Psoas muscle (tissue), 8 donors: ENCODE measurements around the gene ZMYM4. TPM values are rescaled to one million over a fixed set of nuclear protein-coding genes. Genes with fewer than 3 reads are reported as not detected.
A peak's percentile ranks its signal among the peaks of the same experiment; 100 is the strongest.
"Not testable (repeated sequence)": the region's sequence is repeated elsewhere in the genome, so short reads cannot be mapped to it uniquely, and the experiment has no call there.

Source experiments
- ATAC-seq, 4 donors: fragments of 200-7000 bp; cut with Tn5 transposase; one replicate each; pipeline ENCODE4 v1.9.1; 2020; ENCODE audit warnings: moderate library complexity in 3 of 4, mild to moderate bottlenecking in 2 of 4
- DNase-seq, 2 donors: peaks; one replicate each; pipeline ENCODE4 v3.0.0-alpha.2; 2020
- H3K27ac ChIP-seq: fragments of 200-600 bp; one replicate; pipeline ENCODE4 v1.8.0; 2022
- H3K27me3 ChIP-seq, 3 donors: fragments of 200-600 bp in 1 of 3; one replicate each; pipeline versions ENCODE4 v1.6.1 to v1.8.0; 2013 to 2022; ENCODE audit warnings: low read length in 2 of 3, mild to moderate bottlenecking in 2 of 3, moderate library complexity in 1 of 3; ENCODE audit not compliant: insufficient read depth in 3 of 3
- H3K36me3 ChIP-seq, 2 donors: fragments of 200-600 bp in 1 of 2; one replicate each; pipeline versions ENCODE4 v1.6.1 to v1.8.0; 2013 to 2022; ENCODE audit warnings: low read depth in 1 of 2, mild to moderate bottlenecking in 1 of 2, moderate library complexity in 1 of 2; ENCODE audit not compliant: insufficient read depth in 1 of 2
- H3K4me1 ChIP-seq: fragments of 200-600 bp; one replicate; pipeline ENCODE4 v1.8.0; 2022
- H3K4me3 ChIP-seq: fragments of 200-600 bp; one replicate; pipeline ENCODE4 v1.8.0; 2022; ENCODE audit warnings: mild to moderate bottlenecking
- H3K9me3 ChIP-seq: fragments of 200-600 bp; one replicate; pipeline ENCODE4 v1.8.0; 2022
- CTCF ChIP-seq: fragments of 200-600 bp; IDR thresholded peaks from one replicate; pipeline ENCODE4 v1.8.0; 2022; ENCODE audit warnings: antibody characterized with exemption
- WGBS, 3 donors: extraction: QIAGEN DNeasy Blood & Tissue Kit; methylation state at CpG; one replicate each; pipeline versions ENCODE4 v1.1.6 to v1.1.7; 2013; 5-methylcytosine and 5-hydroxymethylcytosine counted together
- intact Hi-C, 2 donors: fragments of 100-400 bp; cut with DNase I; formaldehyde crosslinking; loops; one replicate each; pipeline versions ENCODE4 v1.11.0 to v1.14.2; 2022
- polyA plus RNA-seq, 3 donors: library from polyadenylated mRNA; stranded (reverse); fragments of 200-250 nt; gene quantifications; one replicate each; pipeline ENCODE4 v1.2.3, GENCODE V29; 2013
- total RNA-seq, 4 donors: library from RNA; stranded (reverse); fragmentation: NEBNext Ultra II Directional in 2 of 4; extraction: Animal tissue kit (Norgen Biotek cat#: 25700) in 2 of 4; gene quantifications; one replicate each; pipeline versions ENCODE4 v1.2.1 to v1.2.4, GENCODE V29; 2021 to 2023
- donor health status: healthy with polysubstance abuse.
- donor health status: DM: no; HTN: no; CAD: no; lungs with moderate emphysema.
- donor health status: Bipolar disorder and iron deficiency.
- donor health status: healthy.
- donor health status: DM: yes; HTN: yes; CAD: no.
- donor health status: DM: no; HTN: no; CAD: no.
- donor health status: DM: no; HTN: no; CAD: no.
- donor health status: DM: yes; HTN: yes; CAD: no.

Gene ZMYM4
- total and polyA plus RNA-seq, 7 donors, result 4.6 to 32.6 (median 25.3) TPM

GRCh38 chr1:35320937-35321336 is 52.4 kb downstream of the ZMYM4 start:
- no peaks in the 10 kb centered on the region for H3K27me3 ChIP-seq
- no peaks in the 10 kb centered on the region for H3K9me3 ChIP-seq
- no peaks in the 10 kb centered on the region for H3K36me3 ChIP-seq
- no peak for ATAC-seq
- H3K27ac ChIP-seq, result peak overlapping the region; percentile 62
- no peak for DNase-seq
- TF ChIP-seq CTCF, result no peak
- H3K4me3 ChIP-seq, result no peak overlapping the region
- peaks cover 22% of the 10 kb centered on the region for H3K4me1 ChIP-seq
- intact Hi-C loops, result loop anchor here in 1 of 2 donors (5.0 kb wide), 1 partner anchor 54 kb away; the partner anchor contains the start of gene ZMYM4
- 91 to 92% (median 91%) methylated on average over 3 of the region's 3 CpGs for WGBS, 3 donors

GRCh38 chr1:35324486-35324885 is 56.0 kb downstream of the ZMYM4 start:
- no peaks in the 10 kb centered on the region for H3K9me3 ChIP-seq
- 66 to 100% (median 67%) methylated on average over 1 of the region's 1 CpG for WGBS, 3 donors
- H3K36me3 ChIP-seq, result peaks cover 0 to 6% of the 10 kb centered on the region in 2 donors
- TF ChIP-seq CTCF, result no peak
- no peak overlapping the region for H3K27ac ChIP-seq
- no peaks in the 10 kb centered on the region for H3K27me3 ChIP-seq
- H3K4me1 ChIP-seq, result peaks cover 22% of the 10 kb centered on the region
- DNase-seq, result no peak
- intact Hi-C loops, result loop anchor here in 1 of 2 donors (5.0 kb wide), 1 partner anchor 57 kb away; the partner anchor contains the start of gene ZMYM4
- ATAC-seq, result no peak
- H3K4me3 ChIP-seq, result no peak overlapping the region

GRCh38 chr1:35326246-35326866 is 57.8 kb downstream of the ZMYM4 start:
- ATAC-seq, result no peak
- 87 to 97% (median 89%) methylated on average over 3 of the region's 3 CpGs for WGBS, 3 donors
- no peak for TF ChIP-seq CTCF

GRCh38 chr1:35331618-35332017 is 63.1 kb downstream of the ZMYM4 start:
- H3K27me3 ChIP-seq, H3K9me3 ChIP-seq, ATAC-seq, H3K27ac ChIP-seq, H3K4me3 ChIP-seq, DNase-seq, intact Hi-C loops, H3K4me1 ChIP-seq: not testable (repeated sequence)
- H3K36me3 ChIP-seq, result peaks cover 0 to 13% of the 10 kb centered on the region in 2 donors
- WGBS, 3 donors, result 96 to 100% (median 100%) methylated on average over 2 of the region's 2 CpGs

More at GRCh38 chr1:35326246-35326866, 57.8 kb downstream of the ZMYM4 start:
- peaks cover 0 to 6% of the 10 kb centered on the region in 2 donors for H3K36me3 ChIP-seq
- intact Hi-C loops, result no loop called here
- H3K27ac ChIP-seq, result no peak overlapping the region
- no peak overlapping the region for H3K4me3 ChIP-seq
- H3K4me1 ChIP-seq, result peaks cover 5% of the 10 kb centered on the region
- no peaks in the 10 kb centered on the region for H3K9me3 ChIP-seq
- no peak for DNase-seq
- no peaks in the 10 kb centered on the region for H3K27me3 ChIP-seq

GRCh38 chr1:35334485-35334884 is 66.0 kb downstream of the ZMYM4 start:
- no peak overlapping the region for H3K27ac ChIP-seq
- H3K9me3 ChIP-seq, result no peaks in the 10 kb centered on the region
- intact Hi-C loops, result no loop called here
- peaks cover 0 to 11% of the 10 kb centered on the region in 2 donors for H3K36me3 ChIP-seq
- no peaks in the 10 kb centered on the region for H3K27me3 ChIP-seq
- ATAC-seq (no peak), DNase-seq (no peak)
- WGBS, 3 donors, result 76 to 79% (median 76%) methylated on average over 1 of the region's 1 CpG
- no peaks in the 10 kb centered on the region for H3K4me1 ChIP-seq
- H3K4me3 ChIP-seq, result no peak overlapping the region
- TF ChIP-seq CTCF, result no peak
